Measurements from ENCODE around the gene ZMIZ1. TPM values are rescaled to one million over a fixed set of nuclear protein-coding genes. Genes with fewer than 3 reads are reported as not detected.

The ZMIZ1 gene
- total RNA-seq, 1 experiment from 2014 or later: 15.4 TPM

DNA sequence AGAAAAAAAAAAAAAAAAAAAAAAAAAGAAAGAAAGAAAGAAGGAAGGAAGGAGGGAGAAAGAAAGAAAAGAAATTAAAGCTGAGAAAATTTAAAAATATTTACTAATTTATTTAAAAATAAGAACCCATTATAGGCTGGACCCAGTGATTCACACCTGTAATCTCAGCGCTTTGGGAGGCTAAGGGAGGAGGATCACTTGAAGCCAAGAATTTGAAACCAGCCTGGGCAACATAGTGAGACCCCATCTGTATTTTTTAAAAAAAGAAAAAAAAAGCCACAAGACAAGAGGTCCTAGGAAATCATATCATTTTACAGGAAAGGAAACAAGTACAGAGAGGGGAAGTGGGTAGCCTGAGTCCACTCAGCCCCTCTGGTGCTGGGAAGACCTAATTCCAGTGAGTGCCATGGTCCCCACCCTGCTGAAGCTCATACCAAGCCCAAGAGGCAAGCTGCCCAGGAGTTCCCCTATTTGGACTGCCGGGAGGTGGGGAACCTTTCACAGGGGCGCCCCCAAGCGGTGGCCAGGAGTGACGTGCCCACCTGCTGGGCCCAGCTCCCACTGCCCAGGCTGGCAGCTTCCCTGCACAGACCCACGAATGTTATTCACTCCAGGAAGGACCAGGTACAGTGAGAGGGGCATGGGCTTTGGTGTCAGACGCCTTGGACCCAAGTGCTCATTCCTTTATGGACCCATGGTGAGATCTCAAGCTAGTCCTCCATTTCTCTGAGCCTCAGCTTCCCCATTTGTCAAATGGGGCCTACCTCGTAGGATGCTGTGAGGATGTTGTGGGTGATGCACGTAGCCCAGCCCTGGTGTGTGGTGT is 133.6 kb downstream of the ZMIZ1 start:
- DNase-seq (ENCODE audit: low read depth): no peak

DNA sequence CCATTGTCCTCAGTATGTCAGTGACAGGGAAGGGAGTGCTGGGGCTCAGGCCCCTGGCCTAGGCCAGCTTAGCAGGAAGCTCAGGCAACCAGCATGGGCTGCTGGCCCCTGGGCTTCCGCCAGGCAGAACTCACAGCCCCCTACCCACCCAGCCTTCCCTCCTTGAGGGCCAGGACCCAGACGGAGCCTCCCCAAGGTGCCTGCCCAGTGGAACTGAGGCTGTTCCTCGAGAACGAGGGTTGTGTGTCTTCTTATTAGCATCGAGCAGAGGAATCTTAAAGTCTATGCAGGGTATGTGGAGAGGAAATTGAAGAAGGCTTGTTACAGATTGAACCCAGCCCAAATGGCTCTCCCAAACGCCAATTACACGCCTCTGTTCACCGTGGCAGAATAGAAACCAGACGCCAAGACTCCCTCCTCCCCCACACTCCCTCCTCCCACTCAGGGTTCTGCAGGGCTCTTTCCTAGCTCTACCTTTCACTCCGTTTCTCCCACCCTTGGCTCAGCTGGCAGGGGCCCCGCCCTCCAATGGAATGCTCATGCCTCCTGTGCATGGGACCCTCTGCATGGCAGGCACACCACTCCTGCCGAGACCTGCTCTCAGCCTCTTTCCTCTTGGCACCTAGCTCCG is 134.4 kb downstream of the ZMIZ1 start:
- DNase-seq (ENCODE audit: low read depth): no peak

DNA sequence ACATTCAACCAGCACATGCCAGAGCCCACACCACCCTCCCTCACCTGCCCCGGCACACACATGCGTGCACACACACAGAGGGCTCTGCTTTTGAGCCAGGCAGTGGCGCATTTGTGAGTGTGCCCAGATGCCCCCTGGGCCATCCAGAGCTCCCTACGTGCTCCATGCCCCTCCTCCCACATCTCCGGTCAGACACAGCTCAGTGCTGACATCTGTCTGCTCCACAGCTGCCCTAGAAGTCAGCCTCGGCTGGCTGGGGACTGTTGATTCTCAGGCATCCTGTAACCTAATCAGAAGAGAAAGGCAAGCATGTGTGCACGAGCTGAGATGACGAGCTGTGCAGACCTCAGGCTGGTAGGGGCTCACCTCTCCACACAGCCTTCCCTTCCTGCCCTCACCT is 135.1 kb downstream of the ZMIZ1 start:
- DNase-seq (ENCODE audit: low read depth): no peak

GRCh38 chr10:79206300-79207095 is 137.7 kb downstream of the ZMIZ1 start:
- no peak for DNase-seq (ENCODE audit: low read depth)

DNA sequence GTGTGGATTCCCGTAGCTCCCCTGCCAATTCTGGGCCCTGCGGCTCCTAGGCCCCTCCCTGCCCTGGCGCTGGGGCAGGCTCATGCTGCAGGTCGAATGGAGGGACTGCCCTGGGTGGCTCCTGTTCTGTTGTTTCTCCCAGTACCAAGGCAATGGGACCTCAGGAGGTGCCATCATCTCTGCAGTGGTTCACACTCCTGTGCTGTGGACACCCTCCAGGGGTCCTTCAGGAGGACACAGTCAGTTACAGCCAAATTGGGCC is 138.3 kb downstream of the ZMIZ1 start:
- DNase-seq (ENCODE audit: low read depth): no peak

DNA sequence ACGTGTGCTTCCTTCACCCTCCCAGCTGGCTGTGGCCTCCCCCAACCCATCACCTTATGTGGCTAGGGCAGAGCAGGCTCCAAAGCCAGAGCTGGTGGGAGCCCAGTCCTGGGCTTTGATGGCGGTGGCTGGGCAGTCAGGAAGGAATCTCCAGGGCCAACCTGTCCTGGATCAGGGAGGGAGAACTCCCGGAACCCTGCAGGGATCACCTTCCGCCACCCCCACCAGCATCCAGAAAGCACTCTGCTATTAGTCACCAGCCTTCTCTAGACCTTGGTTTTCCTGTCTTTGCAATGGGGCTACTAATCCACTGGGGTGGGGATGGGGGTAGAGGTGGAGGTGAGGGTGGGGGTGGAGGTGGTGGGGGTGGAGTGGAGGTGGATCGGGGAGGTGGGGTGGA is 139.0 kb downstream of the ZMIZ1 start:
- no peak for DNase-seq (ENCODE audit: low read depth)

- no peak for DNase-seq (ENCODE audit: low read depth)
These were observed 139.7 kb downstream of the ZMIZ1 start for GRCh38 chr10:79208251-79208983.

DNA sequence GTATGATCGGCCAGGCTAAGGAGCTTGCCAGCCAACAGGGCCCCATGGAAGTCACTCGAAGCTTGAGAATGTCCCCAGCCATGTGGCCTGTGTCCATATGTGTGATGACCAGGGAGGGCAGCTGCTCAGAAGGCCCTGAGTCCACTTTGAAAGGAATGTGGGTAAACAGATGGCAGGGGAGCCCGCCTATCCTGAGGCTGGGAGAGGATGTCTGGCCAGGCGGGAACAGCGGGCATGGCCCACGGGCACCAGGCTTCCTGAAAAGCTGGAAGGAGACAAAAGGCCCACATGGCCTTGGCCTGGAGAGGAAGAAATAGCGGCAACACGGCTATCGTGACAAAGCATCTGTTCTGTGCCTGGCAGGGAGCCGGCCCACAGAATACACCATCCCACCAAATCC is 140.6 kb downstream of the ZMIZ1 start:
- no peak for DNase-seq (ENCODE audit: low read depth)

DNA sequence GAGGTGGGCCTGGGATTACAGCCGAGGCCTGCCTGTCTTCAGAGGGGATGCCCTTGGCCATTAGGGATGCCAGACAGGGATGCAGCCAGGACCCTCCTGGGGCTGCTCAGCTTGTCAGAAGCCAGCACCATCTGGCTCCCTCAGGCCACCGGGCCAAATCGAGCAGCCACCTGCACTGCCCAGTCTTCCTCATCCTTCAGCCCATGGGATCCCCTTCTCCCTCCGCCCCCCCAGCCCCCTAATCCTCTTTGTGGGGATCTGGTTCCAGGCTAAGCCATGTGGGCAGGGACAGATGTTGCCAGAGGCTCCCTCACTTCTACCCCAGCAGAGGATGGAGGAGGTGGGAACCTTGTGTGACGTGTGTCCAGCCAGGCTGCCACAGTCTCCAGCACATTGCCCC is 141.1 kb downstream of the ZMIZ1 start:
- no peak for DNase-seq (ENCODE audit: low read depth)

GRCh38 chr10:79210672-79211071 is 141.9 kb downstream of the ZMIZ1 start:
- no peak for DNase-seq (ENCODE audit: low read depth)

- DNase-seq (ENCODE audit: low read depth): no peak
These were observed 142.8 kb downstream of the ZMIZ1 start for GRCh38 chr10:79211616-79212015.

DNA sequence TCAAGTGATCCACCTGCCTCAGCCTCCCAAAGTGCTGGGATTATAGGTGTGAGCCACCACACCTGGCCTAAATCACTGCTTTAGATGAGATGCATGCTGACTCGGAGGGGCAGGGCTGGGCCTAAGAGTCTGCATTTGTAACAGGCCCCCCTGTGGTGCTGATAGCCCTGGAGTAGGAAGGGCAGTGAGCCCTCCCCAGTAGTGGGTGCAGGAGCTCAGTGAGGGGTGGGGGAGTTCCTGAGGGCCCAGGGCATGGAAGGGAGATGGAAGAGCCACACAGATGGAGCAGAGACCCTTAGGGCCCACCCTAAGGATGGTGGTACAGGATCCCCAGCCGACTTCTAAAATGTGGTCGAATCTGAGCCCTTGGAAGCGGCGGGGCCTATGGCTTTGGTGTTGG is 146.8 kb downstream of the ZMIZ1 start:
- DNase-seq (ENCODE audit: low read depth): no peak

DNA sequence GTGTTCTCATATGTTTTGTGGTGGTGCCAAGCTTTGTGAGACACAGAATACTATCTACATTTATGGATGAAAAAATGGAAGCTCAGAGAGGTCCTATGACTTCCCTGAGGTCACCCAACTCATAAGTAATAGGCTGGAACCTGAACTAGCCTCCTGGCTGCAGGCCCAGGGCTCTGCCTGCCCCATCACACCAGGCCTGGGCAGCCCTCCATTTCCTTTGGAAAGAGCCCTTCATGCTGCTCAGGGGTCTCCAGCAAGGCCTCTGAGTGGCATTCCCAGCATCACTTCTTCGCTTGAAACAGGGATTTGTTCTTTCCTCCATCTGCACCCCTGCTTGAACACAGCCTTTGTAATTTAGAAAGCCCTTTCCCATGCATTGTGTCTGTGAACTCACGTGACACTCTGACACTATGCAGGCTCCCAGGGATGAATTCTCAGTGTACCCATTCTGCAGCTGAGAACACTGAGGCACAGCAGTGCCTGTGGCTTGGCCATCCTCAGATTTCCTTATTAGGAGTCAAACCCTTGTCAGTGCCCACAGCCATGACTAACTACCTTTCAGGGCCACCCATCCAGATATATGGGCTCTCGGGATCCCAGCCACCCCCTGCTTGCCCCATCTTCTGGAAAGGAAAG is 150.7 kb downstream of the ZMIZ1 start:
- DNase-seq (ENCODE audit: low read depth): no peak

DNA sequence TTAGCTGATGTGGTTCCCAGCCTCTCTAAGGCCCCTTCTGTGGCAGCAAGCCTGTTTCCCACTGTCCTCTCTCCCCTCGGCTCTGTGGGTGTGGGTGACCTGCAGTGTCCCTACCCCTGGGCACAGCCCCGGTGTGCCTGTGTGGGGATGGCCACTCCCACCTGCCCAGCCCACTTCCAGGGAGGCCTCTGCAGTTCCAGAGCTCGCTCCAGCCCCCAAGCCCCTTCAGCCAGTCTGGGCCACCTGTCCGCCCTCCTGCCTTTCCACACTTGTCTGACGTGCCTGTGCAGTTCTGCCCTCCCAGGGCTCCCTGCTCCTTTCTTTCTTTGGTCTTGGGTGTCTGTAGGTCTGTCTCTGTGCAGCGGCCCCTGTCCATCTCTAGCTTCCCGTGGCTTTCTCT is 151.5 kb downstream of the ZMIZ1 start:
- no peak for DNase-seq (ENCODE audit: low read depth)

- no peak for DNase-seq (ENCODE audit: low read depth)
These were observed 152.6 kb downstream of the ZMIZ1 start for GRCh38 chr10:79221110-79222051.

- DNase-seq (ENCODE audit: low read depth): no peak
These were observed 153.4 kb downstream of the ZMIZ1 start for GRCh38 chr10:79222186-79222585.

DNA sequence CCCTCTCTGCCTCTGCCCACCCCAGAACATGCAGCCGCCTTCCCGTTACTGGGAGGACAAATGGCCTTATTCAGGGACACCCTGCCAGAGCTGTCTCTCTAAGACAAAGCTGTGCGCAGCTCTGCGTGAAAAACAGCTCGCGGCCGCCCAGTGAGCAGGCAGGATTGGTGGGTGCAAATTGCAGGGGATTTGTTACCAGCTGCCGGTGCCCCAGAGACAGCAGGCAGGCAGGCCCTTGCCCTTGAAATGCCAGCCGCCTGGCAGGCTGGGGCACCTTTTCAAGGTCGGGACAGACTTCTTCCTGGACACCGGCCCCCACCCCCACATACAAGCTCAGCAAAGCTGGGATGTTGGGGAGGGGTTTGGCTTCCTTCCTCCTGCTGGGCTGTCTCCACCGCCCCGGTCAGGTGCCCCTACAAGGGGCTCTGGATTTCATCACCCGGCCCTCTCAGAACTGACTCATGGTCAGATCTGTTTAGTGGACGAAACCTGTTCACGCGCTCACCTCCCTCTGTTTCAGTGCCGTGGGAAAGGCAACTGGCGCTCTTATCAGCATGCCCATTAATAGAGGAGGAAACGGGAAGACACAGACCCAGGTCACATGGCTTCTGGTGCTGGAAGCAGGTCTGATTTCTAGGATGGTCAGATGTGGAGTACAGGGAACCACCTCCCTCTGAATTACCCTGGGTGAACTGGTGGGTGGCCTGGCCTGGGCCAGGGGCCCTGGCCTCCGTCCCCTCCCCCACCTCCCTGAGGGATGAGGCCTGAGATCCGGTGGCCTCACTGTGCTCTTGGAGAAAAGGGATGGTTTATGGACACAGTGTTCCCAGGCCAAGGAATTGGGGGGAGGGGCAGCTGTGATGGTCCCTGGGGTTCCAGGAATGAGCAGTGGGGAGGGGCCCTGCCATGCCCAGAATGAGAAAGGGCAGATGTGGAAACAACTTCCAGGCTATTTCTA is 154.6 kb downstream of the ZMIZ1 start:
- no peak for DNase-seq (ENCODE audit: low read depth)

GRCh38 chr10:79224263-79224949 is 155.6 kb downstream of the ZMIZ1 start:
- DNase-seq (ENCODE audit: low read depth): no peak

DNA sequence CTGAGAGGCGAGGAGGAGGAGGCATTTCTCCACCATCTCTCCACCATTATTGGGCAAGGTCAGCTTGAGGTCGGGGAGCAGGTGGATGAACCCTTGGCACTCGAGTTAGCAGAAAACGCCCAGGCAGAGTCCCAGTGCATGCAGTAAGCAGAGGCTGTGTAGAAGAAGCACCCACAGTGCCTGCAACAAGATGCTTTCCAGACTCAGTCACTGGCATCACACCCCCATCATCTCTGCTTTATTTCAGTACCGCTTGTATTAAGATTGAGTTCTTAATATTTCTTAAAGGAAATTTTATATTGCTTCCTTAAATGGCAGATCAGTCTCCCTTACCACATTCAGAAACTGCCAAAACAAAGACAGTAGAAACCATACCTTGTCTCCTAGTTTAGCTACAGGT is 156.2 kb downstream of the ZMIZ1 start:
- DNase-seq (ENCODE audit: low read depth): no peak

All from RPMI7951 (cell line).